K562 (cell line): Measurements from ENCODE around the gene EMX1. TPM values are rescaled to one million over a fixed set of nuclear protein-coding genes. Genes with fewer than 3 reads are reported as not detected.

Source experiments
- ATAC-seq: fragments of 200-7000 bp; cut with Tn5 transposase; 3 replicates; pipeline ENCODE4 v1.9.1; 2020; ENCODE audit warnings: moderate library complexity
- BruUV-seq: library from RNA; stranded (reverse); fragments of 400-500 nt; replicated peaks from 2 replicates; lab custom pipeline; 2021; lab: Mats Ljungman, UMichigan
- CTCF ChIA-PET: fragments of 300-600 bp; formaldehyde crosslinking; extraction: SDS; loops from one replicate; lab custom pipeline; 2021; ENCODE audit warnings: low intra/inter-chr PET ratio; lab: Yijun Ruan, JAX
- POLR2A ChIA-PET: fragments of 300-600, 350-650 bp; sonication (Branson Sonifier 250); formaldehyde crosslinking; extraction: SDS; loops from one replicate; lab custom pipeline; 2021; ENCODE audit warnings: antibody characterized with exemption, inconsistent platforms; lab: Yijun Ruan, JAX
- DNase-seq, 4 experiments: peaks; one replicate each; pipeline versions ENCODE4 v3.0.0 to v3.0.0-alpha.2; 2011 to 2018; ENCODE audit warnings: low spot score in 3 of 4, mixed read lengths in 3 of 4; ENCODE audit errors: extremely low read depth in 1 of 4
- FAIRE-seq: peaks from 2 replicates; lab custom pipeline; 2011; peaks lifted over from hg19 to GRCh38; lab: Jason Lieb, UNC
- H2AFZ ChIP-seq: 2 replicates; pipeline ENCODE4 v1.6.0; 2011; ENCODE audit warnings: low read depth, low read length, control low read depth, inconsistent platforms
- H3K27ac ChIP-seq: fragments of 200-600 bp; 3 replicates; pipeline ENCODE4 v1.8.0; 2011; ENCODE audit warnings: low read depth, mild to moderate bottlenecking, control low read depth, inconsistent platforms, low read length, moderate library complexity, mixed read lengths; ENCODE audit errors: extremely low read depth
- H3K27me3 ChIP-seq, 2 experiments: fragments of 300-600 bp in 1 of 2; 2 replicates in 1 of 2; 3 replicates in 1 of 2; pipeline versions ENCODE4 v1.6.0 to v1.8.0; 2011; ENCODE audit warnings: inconsistent platforms in 2 of 2, low read length in 2 of 2, mild to moderate bottlenecking in 1 of 2, mixed read lengths in 1 of 2, moderate library complexity in 1 of 2; ENCODE audit not compliant: control insufficient read depth in 2 of 2, insufficient read depth in 2 of 2
- H3K36me3 ChIP-seq: fragments of 300-600 bp; 3 replicates; pipeline ENCODE4 v1.8.0; 2011; ENCODE audit warnings: mild to moderate bottlenecking, low read length, inconsistent platforms; ENCODE audit not compliant: control insufficient read depth, insufficient read depth
- H3K4me1 ChIP-seq, 2 experiments: fragments of 200-600 bp in 1 of 2; replicated peaks in 1 of 2; 2 replicates in 1 of 2; 3 replicates in 1 of 2; pipeline versions ENCODE4 v1.5.1 to v1.8.0; 2011; ENCODE audit warnings: inconsistent platforms in 2 of 2, low read length in 2 of 2, mild to moderate bottlenecking in 1 of 2, mixed read lengths in 1 of 2, moderate library complexity in 1 of 2; ENCODE audit not compliant: control insufficient read depth in 2 of 2, insufficient read depth in 2 of 2
- H3K4me2 ChIP-seq: 2 replicates; pipeline ENCODE4 v1.6.1; 2011; ENCODE audit warnings: low read length, control low read depth, inconsistent platforms, mixed read lengths; ENCODE audit not compliant: insufficient read depth
- H3K4me3 ChIP-seq: fragments of 200-600 bp; sonication (generic), shearing (Covaris generic); 2 replicates; pipeline ENCODE4 v1.5.1; 2016; ENCODE audit warnings: control low read depth, inconsistent platforms
- H3K79me2 ChIP-seq: fragments of 200-600 bp; 3 replicates; pipeline ENCODE4 v1.8.0; 2011; ENCODE audit warnings: low read length, inconsistent platforms; ENCODE audit not compliant: control insufficient read depth, insufficient read depth
- H3K9ac ChIP-seq, 2 experiments: 2 replicates each; pipeline versions ENCODE4 v1.6.0 to v1.6.1; 2011; ENCODE audit warnings: low read depth in 2 of 2, low read length in 2 of 2, control low read depth in 1 of 2, inconsistent platforms in 1 of 2, mild to moderate bottlenecking in 1 of 2, mixed read lengths in 1 of 2; ENCODE audit not compliant: insufficient read depth in 1 of 2
- H3K9me1 ChIP-seq: one replicate; pipeline ENCODE4 v1.6.0; 2011; ENCODE audit warnings: inconsistent platforms, mild to moderate bottlenecking, low read length, moderate library complexity; ENCODE audit not compliant: control insufficient read depth, insufficient read depth
- H3K9me3 ChIP-seq: replicated peaks from 2 replicates; pipeline ENCODE4 v1.5.1; 2011; ENCODE audit warnings: low read depth, low read length, inconsistent platforms; ENCODE audit not compliant: control insufficient read depth, insufficient read depth
- H4K20me1 ChIP-seq: replicated peaks from 2 replicates; pipeline ENCODE4 v1.6.1; 2011; ENCODE audit warnings: low read length, inconsistent platforms, mixed read lengths; ENCODE audit not compliant: control insufficient read depth, insufficient read depth
- FOXM1 ChIP-seq, 2 experiments: fragments of 450-650 bp in 1 of 2; sonication (generic) in 1 of 2; formaldehyde crosslinking in 1 of 2; IDR thresholded peaks; 2 replicates each; pipeline versions ENCODE4 v1.6.1 to v1.9.0; 2017 to 2022; ENCODE audit warnings: low read depth in 2 of 2, mild to moderate bottlenecking in 2 of 2, missing genetic modification reagents in 1 of 2, moderate library complexity in 1 of 2
- SPI1 ChIP-seq: IDR thresholded peaks from 2 replicates; pipeline ENCODE4 v1.6.1; 2011; ENCODE audit warnings: low read depth, low read length, control low read depth, borderline replicate concordance
- ZNF507 ChIP-seq: conservative IDR thresholded peaks from 2 replicates; pipeline ENCODE4 v1.6.1; 2017; ENCODE audit warnings: missing genetic modification characterization, missing compliant biosample characterization
- ZSCAN29 ChIP-seq: fragments of 450-650 bp; IDR thresholded peaks from 2 replicates; pipeline ENCODE4 v1.6.1; 2017
- WGBS: fragments of 100-300 bp; shearing (Covaris generic); methylation state at CpG from one replicate; pipeline ENCODE4 v1.1.6; 2016; ENCODE audit warnings: low coverage, mixed read lengths; ENCODE audit not compliant: insufficient coverage; ENCODE audit errors: missing lambda C conversion rate; 5-methylcytosine and 5-hydroxymethylcytosine counted together
- in situ Hi-C: fragments of 300-500 bp; cut with MboI; formaldehyde crosslinking; loops from 4 replicates; pipeline ENCODE4 v1.15.0; 2018; ENCODE audit warnings: inconsistent platforms, mixed read lengths
- intact Hi-C: fragments of 100-400 bp; cut with micrococcal nuclease; formaldehyde crosslinking; loops from 2 replicates; pipeline ENCODE4 v1.14.2; 2022
- polyA plus RNA-seq, 8 experiments: library from polyadenylated mRNA; depleted of rRNA in 4 of 8; stranded (reverse) in 5 of 8; unstranded in 3 of 8; fragments of >200 nt; fragmentation: Nextera tagmentation in 2 of 8; fragmentation: Illumina TruSeq in 1 of 8; extraction: Ambion mirVana in 2 of 8; extraction: Trizol in 1 of 8; gene quantifications; 2 replicates each; pipeline versions ENCODE4 v1.2.1 to v1.2.3, GENCODE V29; 2011 to 2014; ENCODE audit warnings: inconsistent platforms in 1 of 8, missing spikeins in 1 of 8
- total RNA-seq, 7 experiments: library from RNA; depleted of rRNA in 6 of 7; stranded (reverse); fragments of >200 nt in 6 of 7; fragmentation: Illumina TruSeq in 2 of 7; extraction: Trizol in 2 of 7; gene quantifications; 2 replicates each; pipeline versions ENCODE4 v1.2.1 to v1.2.3, GENCODE V29; 2011 to 2021; ENCODE audit warnings: low replicate concordance in 1 of 7
- TF ChIP-seq, protein P1 (sequence below): fragments of 250-450 bp; sonication (Bioruptor Pico); IDR thresholded peaks from 2 replicates; pipeline ENCODE4 v1.8.0; 2021; ENCODE audit warnings: borderline replicate concordance, mild to moderate bottlenecking, moderate library complexity; ENCODE audit not compliant: poor library complexity, severe bottlenecking

Gene EMX1
- total and polyA plus RNA-seq, 9 of the 15 experiments (the other 6 are each of a cell fraction or from before 2014, with no cell fraction given): 0.10 to 0.32 (median 0.21) TPM; not detected in 6

DNA sequence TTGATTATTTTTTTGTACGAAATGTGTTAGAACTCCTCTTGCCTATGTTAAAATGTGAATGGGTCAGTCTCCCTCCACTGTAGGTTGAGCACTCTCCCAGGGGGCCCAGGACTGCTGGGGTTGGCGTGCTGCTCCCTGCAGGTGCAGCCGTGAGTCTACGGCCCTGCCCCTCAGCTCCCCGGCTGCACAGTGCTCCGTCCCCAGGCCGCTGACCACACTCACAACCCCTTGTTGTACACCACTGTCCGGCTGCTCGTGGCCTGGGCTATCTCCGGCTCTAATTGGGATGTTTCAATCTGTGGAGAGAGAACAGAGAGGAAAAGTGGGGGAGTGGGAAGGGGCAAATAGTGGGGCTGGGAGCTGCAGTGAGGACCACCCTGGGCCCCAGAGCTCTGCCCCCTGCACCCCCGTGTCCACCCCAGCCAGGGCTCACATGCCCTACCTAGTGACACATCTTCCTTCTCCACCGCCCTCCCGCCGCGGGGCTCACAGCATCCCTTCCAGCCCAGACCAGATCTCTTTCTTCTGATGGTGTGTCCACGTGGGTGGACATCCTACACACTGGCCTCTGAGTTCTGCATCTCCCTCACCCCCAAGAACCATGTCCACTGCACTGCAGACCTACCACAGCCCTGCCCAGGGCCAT is 27.6 kb downstream of the EMX1 start:
- no peaks in the 10 kb centered on the region for H3K9me1 ChIP-seq
- H2AFZ ChIP-seq: no peak overlapping the region
- intact Hi-C loops: no loop called here
- no peaks in the 10 kb centered on the region for H3K79me2 ChIP-seq
- no peaks in the 10 kb centered on the region; a peak in 1 of 5 replicates for H3K4me1 ChIP-seq
- ChIA-PET POLR2A (interaction anchor here (0.5 to 1.1 kb wide), 3 partner anchors 19 to 1939 kb away, joined by 3 to 4 read pairs (median 3); no protein-coding TSS in a partner anchor), CTCF (no interaction called here)
- no peak overlapping the region for H3K4me2 ChIP-seq
- DNase-seq (no peak), FAIRE-seq (no peak), ATAC-seq (no peak)
- no peaks in the 10 kb centered on the region for H3K27me3 ChIP-seq
- H3K4me3 ChIP-seq: no peak overlapping the region
- 84% methylated on average over 15 of the region's 16 CpGs for WGBS
- H3K36me3 ChIP-seq: no peaks in the 10 kb centered on the region
- TF ChIP-seq ZNF507 (tag) (no peak), ZSCAN29 (no peak)
- TF ChIP-seq, protein P1, sequence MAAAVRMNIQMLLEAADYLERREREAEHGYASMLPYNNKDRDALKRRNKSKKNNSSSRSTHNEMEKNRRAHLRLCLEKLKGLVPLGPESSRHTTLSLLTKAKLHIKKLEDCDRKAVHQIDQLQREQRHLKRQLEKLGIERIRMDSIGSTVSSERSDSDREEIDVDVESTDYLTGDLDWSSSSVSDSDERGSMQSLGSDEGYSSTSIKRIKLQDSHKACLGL: no peak
- H3K9ac ChIP-seq: no peak overlapping the region
- BruUV-seq: no TSS peak
- H3K9me3 ChIP-seq: no peaks in the 10 kb centered on the region
- H4K20me1 ChIP-seq: peaks cover 6% of the 10 kb centered on the region; the same call in 1 of the 2 replicates
- no peak overlapping the region for H3K27ac ChIP-seq
- in situ Hi-C loops: no loop called here

DNA sequence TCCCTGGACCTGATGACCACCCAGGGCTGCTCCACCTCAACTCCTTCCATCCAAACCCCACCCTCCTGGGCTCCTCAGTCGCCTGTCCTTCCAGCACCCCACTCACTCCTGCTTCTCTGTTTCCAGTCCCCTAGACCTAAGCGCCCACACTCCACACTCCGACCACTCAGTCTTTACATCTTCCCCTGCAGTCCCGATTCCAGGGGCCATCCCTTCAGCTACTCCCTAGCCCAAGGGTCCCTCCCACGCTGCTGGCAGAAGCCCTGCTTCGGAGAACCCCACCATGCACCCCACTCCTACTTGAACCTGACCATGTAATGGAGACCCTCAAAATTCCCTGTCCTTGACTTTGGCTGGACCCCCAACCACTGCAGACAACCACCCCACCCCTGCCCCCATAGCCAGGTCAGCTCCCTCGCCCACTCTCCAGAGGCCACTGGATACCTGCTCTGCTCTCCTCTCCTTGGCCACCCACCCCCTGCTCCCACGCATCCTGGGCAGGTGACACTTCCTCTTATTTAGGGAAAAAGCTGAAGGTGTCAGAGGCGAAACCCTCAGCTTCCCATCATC is 28.2 kb downstream of the EMX1 start:
- DNase-seq (no peak), FAIRE-seq (no peak), ATAC-seq (no peak)
- ChIA-PET CTCF (no interaction called here), POLR2A (interaction anchor here (0.5 kb wide), 1 partner anchor 1365 kb away, joined by 4 read pairs; no protein-coding TSS in a partner anchor)
- Histone ChIP-seq H2AFZ (no peak overlapping the region), H3K36me3 (no peaks in the 10 kb centered on the region), H4K20me1 (0 out of 2 replicates have a peak, but pooled peaks cover 9% of the 10 kb centered on the region), H3K9me1 (no peaks in the 10 kb centered on the region), H3K27me3 (no peaks in the 10 kb centered on the region), H3K9ac (peak overlapping the region in 1 of 2 experiments; percentile 23; a peak in 1 of 4 replicates), H3K27ac (no peak overlapping the region), H3K4me3 (no peak overlapping the region), H3K4me2 (no peak overlapping the region), H3K79me2 (no peaks in the 10 kb centered on the region), H3K9me3 (no peaks in the 10 kb centered on the region), H3K4me1 (no peaks in the 10 kb centered on the region; a peak in 1 of 5 replicates)
- BruUV-seq: no TSS peak
- intact Hi-C loops: no loop called here
- TF ChIP-seq SPI1: peak; percentile 41; the same call in 1 of the 2 replicates
- TF ChIP-seq FOXM1 (IDR thresholded peaks at IDR 0.05; ENCODE audit: low read depth): no peak
- TF ChIP-seq FOXM1 (CRISPR knock-in tag; IDR thresholded peaks at IDR 0.05; ENCODE audit: low read depth): no peak
- 69% methylated on average over 8 of the region's 9 CpGs for WGBS
- in situ Hi-C loops: no loop called here
